Trophoblast cell (in vitro differentiated cells and primary cell): ENCODE measurements around the gene LRP4.

Experiments
- DNase-seq, 2 donors: peaks; one replicate each; pipeline ENCODE4 v3.0.0-alpha.2; 2016
- H2AFZ ChIP-seq: 2 replicates; pipeline ENCODE4 v1.6.1; 2013; ENCODE audit warnings: low read length, moderate library complexity, mild to moderate bottlenecking; ENCODE audit not compliant: insufficient read depth, poor library complexity
- H2AK5ac ChIP-seq: 2 replicates; pipeline ENCODE4 v1.6.1; 2013; ENCODE audit warnings: mild to moderate bottlenecking, low read length
- H2BK120ac ChIP-seq: 2 replicates; pipeline ENCODE4 v1.6.1; 2013; ENCODE audit warnings: low read length, mild to moderate bottlenecking, moderate library complexity; ENCODE audit not compliant: insufficient read depth, poor library complexity
- H2BK12ac ChIP-seq: 2 replicates; pipeline ENCODE4 v1.6.1; 2013; ENCODE audit warnings: mild to moderate bottlenecking, low read length, moderate library complexity
- H2BK5ac ChIP-seq: 2 replicates; pipeline ENCODE4 v1.6.1; 2013; ENCODE audit warnings: low read length, low read depth, moderate library complexity, mild to moderate bottlenecking; ENCODE audit not compliant: poor library complexity
- H3K14ac ChIP-seq: 2 replicates; pipeline ENCODE4 v1.6.1; 2013; ENCODE audit warnings: mild to moderate bottlenecking, low read length
- H3K18ac ChIP-seq: 2 replicates; pipeline ENCODE4 v1.6.1; 2013; ENCODE audit warnings: mild to moderate bottlenecking, low read length
- H3K23ac ChIP-seq: 2 replicates; pipeline ENCODE4 v1.6.1; 2013; ENCODE audit warnings: low read length
- H3K27ac ChIP-seq: 2 replicates; pipeline ENCODE4 v1.5.1; 2013; ENCODE audit warnings: low read depth, mild to moderate bottlenecking, inconsistent platforms, low read length, moderate library complexity
- H3K27me3 ChIP-seq: 2 replicates; pipeline ENCODE4 v1.6.1; 2013; ENCODE audit warnings: inconsistent platforms, mild to moderate bottlenecking, low read length, moderate library complexity; ENCODE audit not compliant: insufficient read depth
- H3K36me3 ChIP-seq, 2 experiments: 1 replicate in 1 of 2; 2 replicates in 1 of 2; pipeline ENCODE4 v1.6.1; 2013; ENCODE audit warnings: low read length in 2 of 2, mild to moderate bottlenecking in 2 of 2, moderate library complexity in 1 of 2; ENCODE audit not compliant: insufficient read depth in 2 of 2, control insufficient read depth in 1 of 2
- H3K4ac ChIP-seq: 2 replicates; pipeline ENCODE4 v1.6.1; 2013; ENCODE audit warnings: low read depth, mild to moderate bottlenecking, low read length, moderate library complexity
- H3K4me1 ChIP-seq, 2 experiments: 1 replicate in 1 of 2; 2 replicates in 1 of 2; pipeline ENCODE4 v1.6.1; 2013; ENCODE audit warnings: low read length in 2 of 2, mild to moderate bottlenecking in 2 of 2, moderate library complexity in 1 of 2; ENCODE audit not compliant: insufficient read depth in 2 of 2, control insufficient read depth in 1 of 2
- H3K4me2 ChIP-seq: 2 replicates; pipeline ENCODE4 v1.6.1; 2013; ENCODE audit warnings: inconsistent platforms, mild to moderate bottlenecking, low read length, moderate library complexity
- H3K4me3 ChIP-seq: 2 replicates; pipeline ENCODE4 v1.5.1; 2013; ENCODE audit warnings: mild to moderate bottlenecking, low read depth, low read length, inconsistent platforms
- H3K79me1 ChIP-seq: one replicate; pipeline ENCODE4 v1.6.1; 2013; ENCODE audit warnings: low read length
- H3K79me2 ChIP-seq: 2 replicates; pipeline ENCODE4 v1.6.1; 2013; ENCODE audit warnings: low read length, mild to moderate bottlenecking; ENCODE audit not compliant: control insufficient read depth, insufficient read depth, poor library complexity
- H3K9ac ChIP-seq: 2 replicates; pipeline ENCODE4 v1.6.1; 2013; ENCODE audit warnings: mild to moderate bottlenecking, low read length
- H3K9me3 ChIP-seq: 2 replicates; pipeline ENCODE4 v1.6.1; 2013; ENCODE audit warnings: low read depth, mild to moderate bottlenecking, control low read depth, inconsistent platforms, low read length; ENCODE audit not compliant: insufficient read depth
- H4K12ac ChIP-seq: 2 replicates; pipeline ENCODE4 v1.6.1; 2013; ENCODE audit warnings: low read depth, mild to moderate bottlenecking, low read length, moderate library complexity
- H4K8ac ChIP-seq: 2 replicates; pipeline ENCODE4 v1.6.1; 2013; ENCODE audit warnings: low read depth, mild to moderate bottlenecking, low read length, moderate library complexity
- H4K91ac ChIP-seq: one replicate; pipeline ENCODE4 v1.6.1; 2013; ENCODE audit warnings: low read depth, mild to moderate bottlenecking, low read length, moderate library complexity
- WGBS: extraction: QIAGEN DNeasy Blood & Tissue Kit; methylation state at CpG from one replicate; pipeline ENCODE4 v1.1.7; 2013; ENCODE audit warnings: missing lambda C conversion rate; ENCODE audit not compliant: insufficient read length, insufficient coverage; ENCODE audit errors: extremely low coverage; 5-methylcytosine and 5-hydroxymethylcytosine counted together

The LRP4 gene

DNA sequence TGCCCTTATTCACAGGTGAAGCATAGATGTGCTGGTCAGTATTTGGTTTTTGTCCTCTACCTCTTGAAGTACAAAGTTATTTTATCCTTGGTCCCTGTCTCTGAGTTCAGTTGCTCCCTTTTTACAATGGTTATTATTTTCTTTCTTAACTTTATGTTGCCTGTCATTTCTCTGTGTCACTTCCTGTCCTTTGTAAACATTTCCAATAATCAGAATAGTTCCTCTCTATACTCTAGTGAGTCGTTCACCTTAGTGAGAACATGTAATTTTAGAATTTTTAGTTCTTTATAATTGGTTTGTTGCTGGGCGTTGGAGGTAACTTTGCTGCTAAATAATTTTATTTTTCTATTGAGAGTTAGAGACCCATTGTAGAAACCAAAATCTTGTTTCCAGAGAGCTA, 34.2 kb upstream of the LRP4 start:
- Histone ChIP-seq H4K91ac (no peak overlapping the region), H4K8ac (no peak overlapping the region), H3K9me3 (no peaks in the 10 kb centered on the region), H3K36me3 (peaks cover 0 to 2% of the 10 kb centered on the region in 2 experiments), H3K79me1 (peaks cover 1% of the 10 kb centered on the region), H2BK5ac (no peak overlapping the region), H3K14ac (no peak overlapping the region), H3K27me3 (no peaks in the 10 kb centered on the region), H3K4ac (no peak overlapping the region), H3K9ac (no peak overlapping the region), H3K4me3 (no peak overlapping the region), H2BK120ac (no peak overlapping the region), H3K27ac (no peak overlapping the region), H3K79me2 (no peaks in the 10 kb centered on the region), H2AFZ (no peak overlapping the region), H3K23ac (no peak overlapping the region), H3K18ac (no peak overlapping the region), H2AK5ac (no peak overlapping the region), H2BK12ac (no peak overlapping the region), H3K4me1 (peaks cover 0 to 4% of the 10 kb centered on the region in 2 experiments), H3K4me2 (no peak overlapping the region), H4K12ac (no peak overlapping the region)
- DNase-seq = no peak
- WGBS = no CpG with 5 or more reads among the region's 2 CpGs

- Histone ChIP-seq H2BK120ac (no peak overlapping the region), H3K4me2 (no peak overlapping the region), H3K4ac (no peak overlapping the region), H3K79me1 (peaks cover 1% of the 10 kb centered on the region), H3K4me3 (no peak overlapping the region), H4K12ac (no peak overlapping the region), H3K18ac (no peak overlapping the region), H3K9ac (no peak overlapping the region), H3K79me2 (no peaks in the 10 kb centered on the region), H4K8ac (no peak overlapping the region), H4K91ac (no peak overlapping the region), H2AK5ac (no peak overlapping the region), H3K27me3 (no peaks in the 10 kb centered on the region), H3K36me3 (peaks cover 0 to 2% of the 10 kb centered on the region in 2 experiments), H3K27ac (no peak overlapping the region), H2AFZ (no peak overlapping the region), H3K23ac (no peak overlapping the region), H2BK5ac (no peak overlapping the region), H3K4me1 (peaks cover 0 to 4% of the 10 kb centered on the region in 2 experiments), H3K14ac (no peak overlapping the region), H3K9me3 (no peaks in the 10 kb centered on the region), H2BK12ac (no peak overlapping the region)
- no CpG with 5 or more reads among the region's 1 CpG for WGBS
- DNase-seq = no peak
These were observed 33.5 kb upstream of the LRP4 start for GRCh38 chr11:46951864-46952263.

DNA sequence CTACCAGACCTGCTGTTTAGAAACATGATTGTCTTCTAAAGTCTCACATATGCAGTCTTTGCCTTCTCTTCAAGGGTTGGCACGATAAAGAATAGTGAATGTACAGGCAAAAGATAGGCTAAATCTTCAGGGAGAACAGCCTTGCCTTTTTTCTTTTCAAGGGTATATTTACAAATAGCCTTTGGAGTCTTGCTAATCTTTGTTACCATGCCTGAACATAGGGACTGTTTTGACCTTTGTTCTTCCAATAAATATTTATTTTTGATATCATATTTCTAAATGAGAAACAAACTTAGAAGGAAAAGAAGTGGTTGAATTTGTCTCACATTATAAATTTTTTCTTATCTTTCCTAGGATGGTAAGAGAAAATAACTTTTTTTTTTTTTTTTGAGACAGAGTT, 30.9 kb upstream of the LRP4 start:
- no peak overlapping the region for H3K4me3 ChIP-seq
- H4K91ac ChIP-seq = no peak overlapping the region
- H2BK12ac ChIP-seq = no peak overlapping the region
- H2BK5ac ChIP-seq = no peak overlapping the region
- peaks cover 0 to 1% of the 10 kb centered on the region in 2 experiments for H3K36me3 ChIP-seq
- no peak for DNase-seq
- no peak overlapping the region for H3K9ac ChIP-seq
- no peak overlapping the region for H3K27ac ChIP-seq
- H3K4ac ChIP-seq = no peak overlapping the region
- no peak overlapping the region for H4K8ac ChIP-seq
- no peak overlapping the region for H2AK5ac ChIP-seq
- peaks cover 1% of the 10 kb centered on the region for H3K79me1 ChIP-seq
- no peak overlapping the region for H3K18ac ChIP-seq
- peaks cover 0 to 4% of the 10 kb centered on the region in 2 experiments for H3K4me1 ChIP-seq
- H3K4me2 ChIP-seq = no peak overlapping the region
- H3K27me3 ChIP-seq = no peaks in the 10 kb centered on the region
- H3K23ac ChIP-seq = no peak overlapping the region
- no peaks in the 10 kb centered on the region for H3K9me3 ChIP-seq
- no peak overlapping the region for H4K12ac ChIP-seq
- no peak overlapping the region for H2BK120ac ChIP-seq
- no peak overlapping the region for H3K14ac ChIP-seq
- WGBS = no CpG with 5 or more reads among the region's 1 CpG
- H2AFZ ChIP-seq = no peak overlapping the region
- H3K79me2 ChIP-seq = no peaks in the 10 kb centered on the region

GRCh38 chr11:46948378-46949131, 30.2 kb upstream of the LRP4 start:
- Histone ChIP-seq H4K12ac (no peak overlapping the region), H3K18ac (no peak overlapping the region), H4K8ac (no peak overlapping the region), H2BK120ac (no peak overlapping the region), H3K4me2 (no peak overlapping the region), H3K4ac (no peak overlapping the region), H3K27me3 (no peaks in the 10 kb centered on the region), H3K14ac (no peak overlapping the region), H3K4me3 (no peak overlapping the region), H2BK12ac (no peak overlapping the region), H3K4me1 (peaks cover 0 to 4% of the 10 kb centered on the region in 2 experiments), H3K9me3 (no peaks in the 10 kb centered on the region), H2AFZ (no peak overlapping the region), H3K79me2 (no peaks in the 10 kb centered on the region), H2AK5ac (no peak overlapping the region), H3K79me1 (peaks cover 1% of the 10 kb centered on the region), H4K91ac (no peak overlapping the region), H2BK5ac (no peak overlapping the region), H3K23ac (no peak overlapping the region), H3K9ac (no peak overlapping the region), H3K27ac (no peak overlapping the region), H3K36me3 (peaks cover 0 to 2% of the 10 kb centered on the region in 2 experiments)
- DNase-seq = no peak
- WGBS = no CpG with 5 or more reads among the region's 4 CpGs
